CD8-positive, alpha-beta memory T cell (primary cell): ENCODE measurements around the gene ZXDC. TPM values are rescaled to one million over a fixed set of nuclear protein-coding genes. Genes with fewer than 3 reads are reported as not detected.
A peak's percentile ranks its signal among the peaks of the same experiment; 100 is the strongest.

Experiments
- CTCF ChIA-PET: fragments of 350-600 bp; sonication (Branson Sonifier 250); formaldehyde crosslinking; loops from one replicate; lab custom pipeline; 2021; ENCODE audit warnings: antibody characterized with exemption; lab: Charles Lee
- POLR2A ChIA-PET: fragments of 350-600 bp; sonication (Branson Sonifier 250); formaldehyde crosslinking; loops from one replicate; lab custom pipeline; 2021; ENCODE audit warnings: antibody characterized with exemption; lab: Charles Lee
- DNase-seq, 5 donors: peaks; one replicate each; pipeline versions ENCODE4 v3.0.0 to v3.0.0-alpha.2; 2020 to 2022; ENCODE audit warnings: mixed read lengths in 1 of 5
- H3K27ac ChIP-seq: one replicate; pipeline ENCODE4 v1.7.0; 2013; ENCODE audit warnings: low read depth, mild to moderate bottlenecking, low read length, moderate library complexity
- H3K27me3 ChIP-seq: 2 replicates; pipeline ENCODE4 v1.7.0; 2013; ENCODE audit warnings: low read length, mild to moderate bottlenecking; ENCODE audit not compliant: insufficient read depth, poor library complexity, severe bottlenecking
- H3K36me3 ChIP-seq: 2 replicates; pipeline ENCODE4 v1.7.0; 2013; ENCODE audit warnings: mild to moderate bottlenecking, low read length, moderate library complexity; ENCODE audit not compliant: insufficient read depth
- H3K4me1 ChIP-seq: 2 replicates; pipeline ENCODE4 v1.7.0; 2013; ENCODE audit warnings: mild to moderate bottlenecking, low read length, moderate library complexity; ENCODE audit not compliant: insufficient read depth
- H3K4me3 ChIP-seq: 2 replicates; pipeline ENCODE4 v1.7.0; 2013; ENCODE audit warnings: mild to moderate bottlenecking, low read length
- H3K9me3 ChIP-seq: 2 replicates; pipeline ENCODE4 v1.7.0; 2013; ENCODE audit warnings: mild to moderate bottlenecking, low read length
- H3K27ac Mint-ChIP-seq, 8 donors: one replicate each; pipeline ENCODE4 v1.8.0; 2020 to 2021; ENCODE audit warnings: mixed read lengths in 8 of 8, mild to moderate bottlenecking in 6 of 8, inconsistent platforms in 3 of 8, moderate library complexity in 3 of 8
- H3K27me3 Mint-ChIP-seq, 2 donors: one replicate each; pipeline ENCODE4 v1.8.0; 2020 to 2021; ENCODE audit warnings: mixed read lengths in 2 of 2, mild to moderate bottlenecking in 1 of 2, moderate library complexity in 1 of 2
- H3K36me3 Mint-ChIP-seq, 3 donors: one replicate each; pipeline ENCODE4 v1.8.0; 2020 to 2021; ENCODE audit warnings: mixed read lengths in 3 of 3, inconsistent platforms in 1 of 3, mild to moderate bottlenecking in 1 of 3
- H3K4me1 Mint-ChIP-seq, 3 donors: one replicate each; pipeline ENCODE4 v1.8.0; 2020 to 2021; ENCODE audit warnings: mixed read lengths in 3 of 3, inconsistent platforms in 1 of 3, mild to moderate bottlenecking in 1 of 3
- H3K4me3 Mint-ChIP-seq, 7 donors: one replicate each; pipeline ENCODE4 v1.8.0; 2020 to 2021; ENCODE audit warnings: mixed read lengths in 7 of 7, mild to moderate bottlenecking in 6 of 7, moderate library complexity in 4 of 7, inconsistent platforms in 2 of 7
- H3K9me3 Mint-ChIP-seq, 5 donors: one replicate each; pipeline ENCODE4 v1.8.0; 2020 to 2022; ENCODE audit warnings: mixed read lengths in 5 of 5, mild to moderate bottlenecking in 3 of 5, moderate library complexity in 2 of 5, inconsistent platforms in 1 of 5
- polyA plus RNA-seq: library from polyadenylated mRNA; unstranded; fragments of 300-500 nt; fragmentation: Illumina TruSeq; gene quantifications from one replicate; pipeline ENCODE4 v1.2.3, GENCODE V29; 2021
- total RNA-seq, 2 experiments: library from RNA; stranded (reverse); gene quantifications; one replicate each; pipeline ENCODE4 v1.2.3, GENCODE V29; 2021

Gene ZXDC
- total and polyA plus RNA-seq, 3 experiments from 2014 or later = 24.2 to 25.0 (median 24.6) TPM

DNA sequence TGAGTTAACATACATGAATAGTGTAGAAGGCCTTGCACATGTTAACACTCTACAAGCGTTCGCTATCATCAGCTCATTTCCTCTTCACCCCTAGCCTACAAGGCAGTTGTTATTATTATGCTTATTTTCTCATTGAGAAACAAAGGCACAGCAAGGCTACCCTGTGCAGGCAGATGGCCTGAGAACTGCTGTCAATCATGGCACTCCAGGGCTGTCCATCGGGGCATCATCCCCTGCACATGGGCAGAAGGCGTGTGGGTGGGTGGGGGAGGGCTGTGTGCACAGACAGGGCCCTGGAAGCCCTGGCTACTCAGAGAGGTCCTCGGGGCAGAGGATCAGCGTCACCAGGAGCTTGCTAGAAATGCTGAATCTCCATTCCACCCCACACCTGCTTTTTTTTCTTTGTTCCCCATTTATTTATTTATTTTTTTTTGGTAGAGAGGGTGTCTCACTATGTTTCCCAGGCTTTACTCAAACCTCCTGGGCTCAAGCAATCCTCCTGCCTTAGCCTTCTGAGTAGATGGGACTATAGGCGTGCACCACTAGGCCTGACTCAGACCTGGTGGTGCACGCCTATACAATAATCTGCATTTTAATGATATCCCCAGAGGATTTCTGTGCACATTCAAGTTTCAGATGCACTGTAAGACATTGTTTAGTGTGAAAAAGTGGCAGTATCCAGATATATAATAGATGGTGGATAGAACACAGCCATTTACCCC is 9.6 kb upstream of the ZXDC start:
- Histone ChIP-seq H3K36me3 (no peaks in the 10 kb centered on the region), H3K9me3 (no peaks in the 10 kb centered on the region), H3K4me3 (no peak overlapping the region), H3K27ac (no peak overlapping the region), H3K27me3 (no peaks in the 10 kb centered on the region), H3K4me1 (peaks cover 9% of the 10 kb centered on the region)
- Mint-ChIP-seq H3K36me3 (no peaks in the 10 kb centered on the region), H3K27me3 (peaks cover 0 to 2% of the 10 kb centered on the region in 2 donors), H3K4me3 (no peak overlapping the region), H3K27ac (no peak overlapping the region), H3K9me3 (no peaks in the 10 kb centered on the region), H3K4me1 (peaks cover 9 to 11% (median 11%) of the 10 kb centered on the region in 3 donors)
- DNase-seq = no peak
- ChIA-PET CTCF (no interaction called here), POLR2A (no interaction called here)

- CTCF ChIA-PET = no interaction called here
- peaks cover 9 to 11% (median 11%) of the 10 kb centered on the region in 3 donors for H3K4me1 Mint-ChIP-seq
- no peaks in the 10 kb centered on the region for H3K36me3 Mint-ChIP-seq
Measured at GRCh38 chr3:126484662-126485061, 9.0 kb upstream of the ZXDC start.

DNA sequence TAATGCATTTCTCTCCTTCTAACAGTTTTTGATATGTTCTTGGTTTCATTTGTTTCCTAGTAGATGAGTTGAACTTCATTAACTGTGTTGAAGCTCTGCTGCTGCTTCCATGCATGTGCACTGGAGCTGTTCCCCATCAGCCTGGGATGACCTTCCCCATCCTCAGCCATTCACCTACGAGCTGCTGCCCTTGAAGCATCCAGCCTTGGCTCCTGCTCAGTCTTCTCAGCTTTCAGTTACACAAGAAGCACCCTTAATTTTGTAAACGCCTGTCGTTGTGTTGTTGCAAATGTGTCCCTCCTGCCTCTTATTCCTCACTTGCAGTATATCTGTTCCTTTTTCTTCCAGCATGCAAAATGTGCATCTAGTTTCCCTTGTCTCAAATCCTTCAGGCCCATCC is 8.5 kb upstream of the ZXDC start:
- Histone ChIP-seq H3K27me3 (no peaks in the 10 kb centered on the region), H3K4me1 (peaks cover 9% of the 10 kb centered on the region), H3K9me3 (no peaks in the 10 kb centered on the region), H3K36me3 (no peaks in the 10 kb centered on the region), H3K4me3 (no peak overlapping the region), H3K27ac (no peak overlapping the region)
- peaks cover 9 to 11% (median 11%) of the 10 kb centered on the region in 3 donors for H3K4me1 Mint-ChIP-seq
- CTCF ChIA-PET = no interaction called here
- H3K27ac Mint-ChIP-seq = no peak overlapping the region
- H3K27me3 Mint-ChIP-seq = peaks cover 0 to 2% of the 10 kb centered on the region in 2 donors
- H3K4me3 Mint-ChIP-seq = peak overlapping the region in 1 of 7 donors; percentile 34
- H3K36me3 Mint-ChIP-seq = no peaks in the 10 kb centered on the region
- POLR2A ChIA-PET = no interaction called here
- no peaks in the 10 kb centered on the region for H3K9me3 Mint-ChIP-seq
- DNase-seq = no peak

More at GRCh38 chr3:126484662-126485061, 9.0 kb upstream of the ZXDC start:
- no peak for DNase-seq
- H3K27me3 ChIP-seq = no peaks in the 10 kb centered on the region
- no peaks in the 10 kb centered on the region for H3K9me3 Mint-ChIP-seq
- peaks cover 0 to 2% of the 10 kb centered on the region in 2 donors for H3K27me3 Mint-ChIP-seq
- H3K4me1 ChIP-seq = peaks cover 9% of the 10 kb centered on the region
- no peak overlapping the region for H3K4me3 ChIP-seq
- no peaks in the 10 kb centered on the region for H3K36me3 ChIP-seq
- no peak overlapping the region for H3K4me3 Mint-ChIP-seq
- no peak overlapping the region for H3K27ac ChIP-seq
- peak overlapping the region in 1 of 8 donors; percentile 7 for H3K27ac Mint-ChIP-seq
- H3K9me3 ChIP-seq = no peaks in the 10 kb centered on the region
- POLR2A ChIA-PET = no interaction called here

GRCh38 chr3:126483321-126483761 is 7.7 kb upstream of the ZXDC start:
- no peaks in the 10 kb centered on the region for H3K36me3 ChIP-seq
- peaks cover 9% of the 10 kb centered on the region for H3K4me1 ChIP-seq
- DNase-seq = no peak
- ChIA-PET CTCF (no interaction called here), POLR2A (no interaction called here)
- H3K27ac ChIP-seq = no peak overlapping the region
- no peaks in the 10 kb centered on the region for H3K9me3 ChIP-seq
- H3K4me3 ChIP-seq = no peak overlapping the region
- H3K4me3 Mint-ChIP-seq = no peak overlapping the region
- no peaks in the 10 kb centered on the region for H3K36me3 Mint-ChIP-seq
- peaks cover 9 to 11% (median 11%) of the 10 kb centered on the region in 3 donors for H3K4me1 Mint-ChIP-seq
- H3K27ac Mint-ChIP-seq = no peak overlapping the region
- H3K9me3 Mint-ChIP-seq = no peaks in the 10 kb centered on the region
- H3K27me3 Mint-ChIP-seq = peaks cover 0 to 2% of the 10 kb centered on the region in 2 donors
- no peaks in the 10 kb centered on the region for H3K27me3 ChIP-seq

- Histone ChIP-seq H3K27me3 (no peaks in the 10 kb centered on the region), H3K4me1 (peaks cover 9% of the 10 kb centered on the region), H3K36me3 (no peaks in the 10 kb centered on the region), H3K27ac (no peak overlapping the region), H3K9me3 (no peaks in the 10 kb centered on the region), H3K4me3 (no peak overlapping the region)
- Mint-ChIP-seq H3K27ac (peak overlapping the region in 1 of 8 donors; percentile 92), H3K36me3 (no peaks in the 10 kb centered on the region), H3K27me3 (peaks cover 0 to 2% of the 10 kb centered on the region in 2 donors), H3K4me1 (peaks cover 9 to 11% (median 11%) of the 10 kb centered on the region in 3 donors), H3K9me3 (no peaks in the 10 kb centered on the region), H3K4me3 (no peak overlapping the region)
- POLR2A ChIA-PET = no interaction called here
- CTCF ChIA-PET = no interaction called here
- DNase-seq = no peak
Measured at GRCh38 chr3:126482503-126483255, 7.0 kb upstream of the ZXDC start.

DNA sequence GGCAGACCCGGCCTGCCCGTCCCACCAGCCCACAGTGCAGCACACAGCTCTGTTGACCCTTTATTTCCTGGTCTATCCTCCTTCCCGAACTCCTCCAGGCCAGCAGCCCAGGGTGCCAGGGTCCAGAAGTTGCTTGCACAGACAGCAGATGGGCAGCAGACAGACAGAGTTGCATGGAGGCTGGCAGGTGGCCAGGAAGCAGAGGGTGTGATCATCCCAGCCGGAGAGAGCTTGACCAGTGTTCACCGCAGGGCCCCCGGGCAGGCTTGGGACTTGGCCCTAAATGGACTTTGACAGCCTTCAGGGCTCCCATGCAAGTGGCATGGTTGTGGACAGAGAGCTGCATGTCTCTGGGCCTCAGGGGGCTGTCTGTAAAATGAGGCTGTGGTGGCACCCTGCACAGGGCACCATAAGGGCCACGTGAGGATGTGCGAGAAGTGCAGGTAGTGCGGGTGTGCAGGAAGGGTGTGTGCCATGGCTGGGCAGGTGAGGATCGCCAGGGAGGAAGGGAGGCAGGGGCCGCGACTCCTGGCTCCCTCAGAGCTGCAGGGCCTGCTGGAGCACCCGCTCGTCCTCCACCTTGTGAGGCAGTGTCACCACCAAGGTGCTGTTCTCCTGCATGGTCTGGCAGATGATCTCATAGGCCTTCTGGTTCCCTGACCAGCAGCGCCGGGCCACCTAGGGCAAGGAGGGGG is 6.3 kb upstream of the ZXDC start:
- peaks cover 0 to 2% of the 10 kb centered on the region in 2 donors for H3K27me3 Mint-ChIP-seq
- Histone ChIP-seq H3K27ac (no peak overlapping the region), H3K36me3 (no peaks in the 10 kb centered on the region), H3K9me3 (no peaks in the 10 kb centered on the region), H3K27me3 (no peaks in the 10 kb centered on the region), H3K4me3 (no peak overlapping the region), H3K4me1 (peaks cover 3% of the 10 kb centered on the region)
- CTCF ChIA-PET = no interaction called here
- DNase-seq = no peak
- no peaks in the 10 kb centered on the region for H3K9me3 Mint-ChIP-seq
- POLR2A ChIA-PET = no interaction called here
- no peaks in the 10 kb centered on the region for H3K36me3 Mint-ChIP-seq
- H3K4me3 Mint-ChIP-seq = no peak overlapping the region
- H3K27ac Mint-ChIP-seq = no peak overlapping the region
- peaks cover 8 to 12% (median 10%) of the 10 kb centered on the region in 3 donors for H3K4me1 Mint-ChIP-seq

DNA sequence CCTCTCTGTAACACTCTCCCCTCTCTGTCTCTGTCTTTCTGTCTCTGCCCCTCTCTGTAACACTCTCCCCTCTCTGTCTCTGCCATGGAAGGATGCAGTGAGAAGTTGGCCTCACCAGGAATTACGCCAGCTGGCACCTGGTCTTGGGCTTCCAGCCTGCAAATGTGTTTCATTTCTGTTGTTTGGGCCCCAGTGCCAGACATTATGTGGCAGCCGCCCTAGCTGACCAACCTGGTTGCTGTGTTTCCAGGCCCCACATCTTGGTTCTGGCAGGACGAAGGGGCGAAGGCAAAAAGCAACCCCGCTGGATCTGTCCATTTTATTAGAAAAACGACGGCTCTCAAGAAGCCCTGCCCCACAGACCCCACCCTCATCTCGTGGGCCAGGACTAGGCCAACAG is 5.2 kb upstream of the ZXDC start:
- H3K9me3 ChIP-seq = no peaks in the 10 kb centered on the region
- DNase-seq = no peak
- H3K27me3 ChIP-seq = no peaks in the 10 kb centered on the region
- H3K27ac Mint-ChIP-seq = peak overlapping the region in 2 of 8 donors; percentile 59 to 88
- no peak overlapping the region for H3K4me3 ChIP-seq
- ChIA-PET POLR2A (no interaction called here), CTCF (no interaction called here)
- H3K27me3 Mint-ChIP-seq = peaks cover 0 to 2% of the 10 kb centered on the region in 2 donors
- peaks cover 6 to 10% (median 9%) of the 10 kb centered on the region in 3 donors for H3K4me1 Mint-ChIP-seq
- H3K36me3 ChIP-seq = no peaks in the 10 kb centered on the region
- no peaks in the 10 kb centered on the region for H3K36me3 Mint-ChIP-seq
- no peak overlapping the region for H3K27ac ChIP-seq
- no peaks in the 10 kb centered on the region for H3K9me3 Mint-ChIP-seq
- peaks cover 5% of the 10 kb centered on the region for H3K4me1 ChIP-seq
- peak overlapping the region in 1 of 7 donors; percentile 2 for H3K4me3 Mint-ChIP-seq

DNA sequence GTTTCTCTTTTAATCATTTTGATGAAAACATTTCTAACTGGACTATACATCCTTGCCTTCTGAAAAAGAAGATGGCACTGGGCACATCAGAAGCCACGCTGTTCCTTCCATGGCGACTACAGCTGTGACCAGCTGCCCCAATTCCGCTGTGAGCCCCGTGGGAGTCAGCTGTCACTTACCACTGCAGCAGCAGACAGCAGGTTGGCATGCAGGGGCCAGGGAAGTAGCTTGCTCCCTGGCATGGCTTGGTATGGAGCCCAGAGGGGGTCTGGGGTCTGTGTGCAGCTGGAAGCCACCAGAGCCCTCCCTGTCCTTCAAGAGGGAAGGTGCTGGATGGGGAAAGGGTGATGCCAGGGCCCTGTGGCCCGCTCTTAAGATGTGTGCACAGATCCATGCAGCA is 4.5 kb upstream of the ZXDC start:
- H3K4me1 ChIP-seq = peaks cover 5% of the 10 kb centered on the region
- ChIA-PET CTCF (no interaction called here), POLR2A (no interaction called here)
- H3K27ac ChIP-seq = no peak overlapping the region
- Mint-ChIP-seq H3K27me3 (peaks cover 0 to 2% of the 10 kb centered on the region in 2 donors), H3K4me3 (peak overlapping the region in 1 of 7 donors; percentile 45), H3K9me3 (no peaks in the 10 kb centered on the region), H3K4me1 (peaks cover 6 to 10% (median 9%) of the 10 kb centered on the region in 3 donors), H3K27ac (no peak overlapping the region), H3K36me3 (no peaks in the 10 kb centered on the region)
- no peaks in the 10 kb centered on the region for H3K36me3 ChIP-seq
- no peaks in the 10 kb centered on the region for H3K9me3 ChIP-seq
- no peak overlapping the region for H3K4me3 ChIP-seq
- DNase-seq = no peak
- no peaks in the 10 kb centered on the region for H3K27me3 ChIP-seq
